HG03097 (cell line): Measurements from ENCODE around the gene IL27RA.

Experiments used
- ATAC-seq: cut with Tn5 transposase; IDR thresholded peaks from one replicate; pipeline ENCODE4 v1.9.1; 2021; ENCODE audit not compliant: unreplicated experiment, low FRiP score

The IL27RA gene

DNA sequence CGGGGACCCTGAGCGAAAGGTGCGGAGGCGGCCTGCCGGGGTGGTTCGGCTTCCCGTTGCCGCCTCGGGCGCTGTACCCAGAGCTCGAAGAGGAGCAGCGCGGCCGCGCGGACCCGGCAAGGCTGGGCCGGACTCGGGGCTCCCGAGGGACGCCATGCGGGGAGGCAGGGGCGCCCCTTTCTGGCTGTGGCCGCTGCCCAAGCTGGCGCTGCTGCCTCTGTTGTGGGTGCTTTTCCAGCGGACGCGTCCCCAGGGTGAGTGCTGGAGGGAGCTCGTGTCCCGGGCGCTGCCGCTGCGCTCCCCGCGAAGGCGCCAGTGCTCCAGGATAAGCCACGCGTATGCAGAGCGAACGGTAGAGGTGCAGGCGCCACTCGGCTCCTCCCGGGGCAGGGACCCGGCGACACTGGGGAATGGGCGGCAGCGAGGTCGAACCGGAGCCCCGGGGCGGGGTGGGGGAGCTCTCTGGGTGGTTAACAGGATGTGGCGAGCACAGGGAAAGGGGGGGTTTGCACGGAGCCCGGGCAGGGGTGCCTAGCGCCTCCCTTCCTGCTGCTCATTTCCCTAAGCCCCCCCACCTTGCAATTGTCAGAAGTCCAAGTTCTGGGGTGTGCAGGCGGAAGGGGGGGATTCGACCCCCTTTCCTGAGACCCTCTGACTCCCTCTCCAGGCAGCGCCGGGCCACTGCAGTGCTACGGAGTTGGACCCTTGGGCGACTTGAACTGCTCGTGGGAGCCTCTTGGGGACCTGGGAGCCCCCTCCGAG, at the start of gene IL27RA:
TSS of gene IL27RA (plus strand) at position 44 of the 762 bp plus-strand sequence. CDS start at position 155, 111 bp downstream.
- ATAC-seq: no peak

DNA sequence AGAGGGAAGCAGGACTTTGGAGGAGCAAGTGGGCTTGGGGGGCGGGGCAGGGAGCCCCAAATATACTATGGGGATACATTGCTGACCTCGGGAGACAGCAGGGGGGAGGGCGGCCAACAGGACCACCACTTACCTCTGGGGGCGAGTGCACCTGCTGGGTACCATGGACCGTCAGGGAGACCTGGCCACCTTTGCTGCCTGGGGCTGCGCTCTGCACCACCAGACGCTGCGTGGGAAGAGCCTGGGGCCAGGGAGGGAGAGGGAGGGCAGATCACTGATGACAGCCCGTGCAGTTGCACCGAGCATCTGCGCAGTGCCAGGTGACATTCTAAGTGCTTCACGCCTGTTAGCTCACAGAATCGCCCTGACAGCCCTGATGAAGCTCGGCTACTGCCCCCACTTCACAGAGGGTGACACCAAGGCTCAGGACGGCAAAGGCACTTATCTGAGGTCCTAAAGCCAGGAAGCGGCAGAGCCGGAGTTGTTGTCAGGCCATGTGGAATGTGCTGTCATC, 49.5 kb upstream of the IL27RA start:
- no peak for ATAC-seq

DNA sequence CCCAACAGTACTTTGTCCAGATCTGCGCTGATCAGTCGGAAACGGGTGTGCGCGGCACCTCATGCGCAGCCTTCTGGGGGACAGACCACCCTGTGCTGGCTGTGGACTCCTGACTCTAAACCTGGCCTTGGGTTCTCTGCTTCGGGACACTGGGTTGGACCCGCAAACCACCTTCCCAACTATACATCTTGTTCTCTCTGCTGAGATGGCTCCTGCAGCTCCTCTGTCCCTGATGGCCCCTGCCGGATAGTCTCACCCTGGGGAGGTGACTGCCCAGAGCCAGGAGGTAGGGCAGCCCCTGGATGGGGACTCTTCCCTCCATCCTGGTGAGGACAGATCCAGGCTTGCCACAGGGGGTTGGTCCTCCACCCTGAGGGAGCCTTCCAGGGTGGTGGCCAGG, 48.8 kb upstream of the IL27RA start:
- ATAC-seq: no peak

DNA sequence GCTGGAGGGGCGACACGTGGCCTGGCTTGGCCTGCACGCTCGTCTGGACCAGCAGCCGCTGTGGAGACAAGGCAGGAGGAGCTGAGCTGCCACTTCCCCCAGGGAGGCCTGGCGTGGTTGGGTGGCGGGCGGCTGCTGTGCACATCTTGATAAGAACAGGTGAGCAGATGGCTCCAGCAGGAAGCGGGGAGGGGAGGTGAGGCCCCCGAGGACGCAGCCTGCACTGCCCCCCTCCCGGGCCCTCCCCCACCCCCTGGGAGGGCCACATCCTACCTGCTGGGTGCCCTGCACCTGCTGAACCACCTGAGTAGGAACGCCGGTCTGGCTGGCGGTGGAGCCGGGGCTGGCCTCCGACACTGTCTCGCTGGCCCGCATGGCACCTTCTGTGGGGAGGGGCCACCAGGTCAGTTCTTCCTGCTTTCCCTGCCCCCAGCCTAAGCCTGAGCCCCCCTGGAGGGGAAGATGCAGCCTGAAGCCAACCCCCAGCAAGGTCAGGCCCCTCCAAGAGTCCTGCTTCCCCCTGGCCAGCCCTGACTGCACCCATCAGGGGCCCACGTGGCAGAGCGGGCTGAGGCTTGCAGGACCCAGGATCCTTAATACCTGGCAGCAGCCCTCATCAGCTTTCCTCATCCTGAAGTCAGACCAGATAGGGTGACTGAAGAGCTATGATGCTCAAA, 48.2 kb upstream of the IL27RA start:
- no peak for ATAC-seq

DNA sequence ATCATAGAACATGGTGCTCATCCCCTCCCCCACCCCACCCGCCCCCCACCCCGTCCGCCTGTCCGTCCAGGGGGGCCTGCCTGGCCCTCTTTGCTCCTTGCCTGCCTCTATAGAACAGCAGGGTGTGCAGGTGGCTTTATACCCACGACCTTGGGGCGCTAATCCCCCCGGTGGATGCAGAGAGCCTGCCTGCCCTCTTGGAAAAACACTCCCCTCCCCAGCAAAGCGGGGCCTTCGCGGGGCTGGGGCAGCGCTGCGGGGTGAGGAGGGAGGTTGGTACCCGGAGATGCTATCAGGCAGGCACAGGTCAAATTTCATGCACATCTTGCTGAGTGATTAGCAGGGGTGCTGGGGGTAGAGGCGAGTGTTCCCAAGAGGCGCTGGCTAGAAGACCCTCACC, 47.4 kb upstream of the IL27RA start:
- ATAC-seq: no peak

DNA sequence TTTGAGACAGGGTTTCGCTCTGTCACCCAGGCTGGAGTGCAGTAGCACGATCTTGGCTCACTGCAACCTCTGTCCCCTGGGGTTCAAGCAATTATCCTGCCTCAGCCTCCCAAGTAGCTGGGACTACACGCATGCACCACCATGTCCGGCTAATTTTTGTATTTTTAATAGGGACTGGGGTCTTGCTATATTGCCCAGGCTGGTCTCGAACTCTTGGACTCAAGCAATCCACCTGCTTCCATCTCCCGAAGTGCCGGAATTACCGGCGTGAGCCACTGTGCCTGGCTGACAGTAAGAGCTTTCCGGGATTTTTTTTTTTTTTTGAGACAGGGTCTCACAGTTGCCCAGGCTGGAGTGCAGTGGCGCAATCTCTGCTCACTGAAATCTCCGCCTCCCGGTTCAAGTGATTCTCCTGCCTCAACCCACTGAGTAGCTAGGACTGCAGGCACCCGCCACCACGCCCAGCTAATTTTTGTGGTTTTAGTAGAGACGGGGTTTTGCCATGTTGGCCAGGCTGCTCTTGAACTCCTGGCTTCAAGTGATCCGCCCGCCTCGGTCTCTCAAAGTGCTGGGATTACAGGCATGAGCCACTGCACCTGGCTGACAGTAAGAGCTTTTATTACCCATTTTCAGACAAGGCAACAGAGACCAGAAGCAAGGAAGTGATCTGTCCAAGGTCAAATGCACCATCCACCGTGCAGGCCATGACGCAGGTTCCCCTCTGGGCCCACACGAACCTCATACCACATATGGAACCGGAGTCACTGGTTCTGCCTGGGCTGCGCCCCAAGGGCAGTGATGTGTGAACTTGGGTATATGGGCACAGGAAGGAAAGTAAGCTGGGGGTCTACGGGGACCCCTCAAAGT, 46.5 kb upstream of the IL27RA start:
- ATAC-seq: no peak

DNA sequence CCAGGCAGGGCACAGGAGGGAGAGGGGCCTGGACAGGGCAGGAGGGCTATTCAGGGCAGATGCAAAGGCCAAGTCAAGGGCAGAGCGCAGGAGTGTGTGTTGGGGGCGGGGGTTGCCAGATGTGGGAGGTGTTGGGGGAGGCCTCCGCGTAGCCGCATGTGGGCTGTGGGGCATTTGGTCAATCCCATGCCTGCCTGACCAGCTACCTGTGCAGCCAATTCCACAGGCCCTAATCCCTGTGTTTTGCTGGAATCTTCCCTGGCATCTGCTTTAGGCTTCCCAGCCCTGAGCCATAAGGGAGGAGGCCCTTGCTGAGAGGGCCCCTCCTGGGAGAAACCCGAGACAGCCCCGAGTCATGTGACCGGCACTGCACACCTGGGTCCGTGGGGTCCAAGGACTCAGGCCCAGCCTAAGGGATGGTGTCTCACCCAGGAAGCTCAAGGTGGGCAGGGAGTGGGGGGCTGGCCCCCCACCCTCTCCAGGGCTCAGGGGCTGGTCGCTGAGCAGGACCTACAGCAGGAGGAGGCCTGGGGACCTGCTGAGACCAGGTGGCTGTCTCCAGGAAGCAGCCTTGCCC, 45.7 kb upstream of the IL27RA start:
- no peak for ATAC-seq

DNA sequence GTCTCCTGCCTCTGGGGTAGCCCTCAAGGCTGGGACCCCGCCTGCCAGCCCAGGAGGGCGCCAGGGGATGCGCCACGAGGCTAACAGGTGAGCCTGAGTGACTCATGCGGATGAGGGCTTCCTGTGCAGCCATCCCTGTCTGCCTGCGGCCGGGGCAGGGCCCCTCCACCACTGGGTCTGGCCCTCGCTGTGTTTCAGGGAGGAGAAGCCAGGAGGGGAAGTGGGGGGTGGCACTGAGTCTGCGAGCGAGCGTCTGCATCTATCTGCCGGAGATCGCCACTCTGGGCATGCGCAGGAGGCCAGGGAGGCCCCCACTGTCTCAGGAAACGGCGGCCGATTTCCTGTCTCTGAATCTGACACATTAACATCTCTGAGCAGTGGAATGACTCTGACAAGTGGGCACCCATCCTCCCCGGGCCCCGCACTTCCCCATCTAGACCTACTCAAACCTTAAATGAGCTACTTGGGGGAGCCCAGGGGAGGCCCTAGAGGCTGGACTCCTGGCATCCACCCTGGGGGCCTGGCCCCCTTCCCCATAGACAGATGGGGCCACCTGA, 45.1 kb upstream of the IL27RA start:
- peak; percentile 80 for ATAC-seq

DNA sequence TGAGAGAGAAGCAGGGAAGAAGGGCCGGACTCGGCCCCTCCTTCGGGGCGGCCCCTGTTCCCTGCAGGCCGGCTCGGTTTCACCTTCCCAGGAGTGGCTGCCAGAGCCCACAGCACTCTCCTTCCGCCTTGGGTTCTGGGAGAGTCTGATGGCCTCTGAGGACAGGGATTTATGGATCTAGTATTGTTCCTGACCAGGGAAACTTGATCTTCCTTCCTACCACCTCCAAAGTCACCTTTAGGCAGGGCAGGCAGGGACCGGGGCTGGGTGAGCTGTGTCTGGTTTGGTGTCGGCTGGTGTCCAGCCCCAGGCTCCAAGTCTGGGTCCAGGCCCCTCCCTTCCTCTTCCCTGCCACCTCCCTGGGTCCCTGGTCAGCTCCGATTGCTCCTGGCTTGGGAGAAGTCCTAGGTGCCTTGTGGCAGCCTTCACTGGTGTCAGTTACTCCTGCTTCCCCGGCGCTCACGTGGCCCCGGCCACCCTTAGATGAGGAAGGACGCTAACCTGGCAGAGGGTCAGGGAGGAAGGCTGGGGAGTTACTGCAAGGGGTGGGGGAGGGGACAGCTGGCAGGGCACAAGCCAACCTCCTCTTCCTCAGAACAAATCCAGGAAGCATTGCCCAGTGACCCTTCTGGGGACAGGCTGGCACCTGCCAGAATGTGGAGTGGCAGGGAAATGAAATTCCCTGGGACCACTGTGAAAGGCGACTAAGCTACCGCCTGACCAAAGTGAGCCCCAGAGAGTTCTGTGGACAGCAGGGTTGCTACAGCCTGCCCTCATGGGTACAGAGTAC, 44.3 kb upstream of the IL27RA start:
- no peak for ATAC-seq

DNA sequence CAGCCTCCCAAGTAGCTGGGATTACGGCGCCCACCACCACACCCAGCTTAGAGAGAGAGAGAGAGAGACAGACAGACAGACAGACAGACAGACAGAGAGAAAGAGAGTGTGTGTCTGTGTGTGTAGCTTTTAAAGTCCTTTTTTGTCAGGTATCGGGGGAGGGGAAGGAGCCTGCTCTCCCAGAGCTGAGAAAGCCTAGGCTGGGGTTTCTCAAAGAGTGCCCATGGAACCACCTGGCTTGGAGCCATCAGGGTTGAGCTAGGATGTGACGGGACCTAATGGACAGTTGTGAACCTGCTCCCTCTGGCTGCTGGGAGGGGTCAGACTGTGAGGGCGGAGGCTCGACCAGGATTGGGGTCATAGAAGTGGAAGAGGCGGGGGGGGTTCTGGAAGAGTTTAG, 42.1 kb upstream of the IL27RA start:
- no peak for ATAC-seq

DNA sequence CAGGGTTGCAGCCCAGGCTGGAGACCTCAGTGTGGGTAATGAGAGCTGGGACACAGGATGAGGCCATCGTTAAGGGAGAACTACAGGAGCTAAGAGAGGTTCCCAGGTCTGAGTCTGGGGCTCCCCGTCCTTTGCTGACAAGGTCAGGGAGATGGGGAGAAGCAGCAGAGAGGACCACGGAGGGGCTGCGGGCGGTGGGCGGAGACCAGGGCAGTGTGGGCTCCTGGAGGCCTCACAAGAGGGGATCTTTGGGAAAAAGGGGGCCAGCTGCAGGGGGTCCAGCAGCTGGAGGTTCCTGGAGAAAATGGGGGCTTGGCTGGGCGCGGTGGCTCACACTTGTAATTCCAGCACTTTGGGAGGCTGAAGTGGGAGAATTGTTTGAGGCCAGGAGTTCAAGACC, 41.5 kb upstream of the IL27RA start:
- no peak for ATAC-seq

DNA sequence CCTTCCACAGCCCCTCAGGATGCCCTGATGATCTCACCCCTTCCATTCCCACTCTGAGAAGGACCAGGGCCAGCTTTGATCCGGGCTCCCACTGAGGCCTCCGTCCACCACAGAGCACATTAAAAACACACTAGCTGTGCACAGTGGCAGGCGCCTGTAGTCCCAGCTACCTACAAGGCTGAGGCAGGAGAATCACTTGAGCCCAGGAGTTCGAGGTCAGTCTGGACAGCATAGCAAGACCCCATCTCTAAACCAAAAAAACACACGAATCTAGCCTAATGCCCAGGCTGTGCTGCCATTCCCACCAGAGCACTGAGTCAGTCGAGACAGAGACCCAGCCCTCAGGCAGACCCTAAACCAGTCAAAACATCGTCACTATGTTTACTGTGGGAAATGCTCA, 39.5 kb upstream of the IL27RA start:
- no peak for ATAC-seq

DNA sequence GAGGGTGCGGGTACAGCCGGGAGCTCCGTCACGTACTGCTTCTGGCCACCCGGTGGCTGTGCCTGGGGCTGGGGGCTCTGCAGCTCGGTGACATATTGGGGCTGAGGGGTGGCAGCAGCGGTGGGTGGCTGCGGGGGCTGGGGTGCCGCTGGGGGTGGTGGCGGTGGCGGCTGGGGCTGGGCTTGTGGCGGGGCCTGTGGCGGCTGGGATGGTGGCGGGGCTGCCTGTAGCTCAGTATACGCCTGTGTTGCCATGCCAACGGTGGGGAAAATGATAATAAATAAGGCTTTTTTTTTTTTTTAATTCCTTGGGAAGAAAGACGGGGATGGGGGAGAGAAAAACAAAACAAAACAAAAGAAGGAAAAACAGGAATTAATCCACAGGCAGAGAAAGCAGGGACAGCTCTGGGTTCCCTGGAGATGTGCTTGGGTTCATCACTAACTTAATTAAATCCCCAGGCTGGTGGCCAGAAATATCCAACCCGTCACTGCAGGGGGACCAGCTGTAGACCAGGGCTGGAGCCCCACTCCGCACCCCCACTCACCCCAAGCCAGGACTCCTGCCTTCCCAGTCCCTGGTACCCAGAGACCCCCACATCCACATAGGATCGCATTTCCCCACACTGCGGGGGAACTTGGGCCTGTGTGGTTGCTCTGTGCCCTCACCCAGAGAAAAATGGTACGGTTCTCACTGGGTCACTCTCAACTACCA, 37.8 kb upstream of the IL27RA start:
- ATAC-seq: no peak

DNA sequence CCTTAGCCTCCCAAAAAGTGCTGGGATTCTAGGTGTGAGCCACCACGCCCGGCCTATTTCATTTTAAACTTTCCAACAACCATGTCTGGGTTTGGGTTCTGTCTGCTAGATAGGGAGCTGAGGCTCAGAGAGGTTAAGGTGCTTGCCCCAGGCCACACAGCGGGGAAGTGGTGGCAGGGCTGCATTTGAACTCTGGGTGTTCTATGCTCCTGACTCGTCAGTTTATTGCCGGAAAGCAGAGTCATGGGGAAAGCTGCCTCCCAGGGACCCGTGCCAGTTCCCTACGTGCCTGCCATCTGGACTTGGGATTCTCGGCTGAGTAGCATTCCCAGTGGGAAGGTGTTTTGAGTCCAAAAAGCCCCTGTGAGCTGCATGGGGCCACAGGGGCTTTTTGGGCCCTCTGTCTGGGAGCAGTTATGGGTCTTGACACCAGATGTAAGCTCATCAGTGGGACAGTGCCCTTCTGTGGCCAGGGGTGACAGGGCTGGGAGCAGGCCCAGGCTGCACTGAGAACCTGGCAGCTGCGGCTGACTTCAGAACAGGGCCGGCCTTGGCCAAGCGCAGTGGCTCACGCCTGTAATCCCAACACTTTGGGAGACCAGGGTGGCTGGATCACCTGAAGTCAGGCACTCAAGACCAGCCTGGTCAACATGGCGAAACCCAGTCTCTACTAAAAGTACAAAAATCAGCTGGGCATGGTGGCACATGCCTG, 36.4 kb upstream of the IL27RA start:
- ATAC-seq: no peak

DNA sequence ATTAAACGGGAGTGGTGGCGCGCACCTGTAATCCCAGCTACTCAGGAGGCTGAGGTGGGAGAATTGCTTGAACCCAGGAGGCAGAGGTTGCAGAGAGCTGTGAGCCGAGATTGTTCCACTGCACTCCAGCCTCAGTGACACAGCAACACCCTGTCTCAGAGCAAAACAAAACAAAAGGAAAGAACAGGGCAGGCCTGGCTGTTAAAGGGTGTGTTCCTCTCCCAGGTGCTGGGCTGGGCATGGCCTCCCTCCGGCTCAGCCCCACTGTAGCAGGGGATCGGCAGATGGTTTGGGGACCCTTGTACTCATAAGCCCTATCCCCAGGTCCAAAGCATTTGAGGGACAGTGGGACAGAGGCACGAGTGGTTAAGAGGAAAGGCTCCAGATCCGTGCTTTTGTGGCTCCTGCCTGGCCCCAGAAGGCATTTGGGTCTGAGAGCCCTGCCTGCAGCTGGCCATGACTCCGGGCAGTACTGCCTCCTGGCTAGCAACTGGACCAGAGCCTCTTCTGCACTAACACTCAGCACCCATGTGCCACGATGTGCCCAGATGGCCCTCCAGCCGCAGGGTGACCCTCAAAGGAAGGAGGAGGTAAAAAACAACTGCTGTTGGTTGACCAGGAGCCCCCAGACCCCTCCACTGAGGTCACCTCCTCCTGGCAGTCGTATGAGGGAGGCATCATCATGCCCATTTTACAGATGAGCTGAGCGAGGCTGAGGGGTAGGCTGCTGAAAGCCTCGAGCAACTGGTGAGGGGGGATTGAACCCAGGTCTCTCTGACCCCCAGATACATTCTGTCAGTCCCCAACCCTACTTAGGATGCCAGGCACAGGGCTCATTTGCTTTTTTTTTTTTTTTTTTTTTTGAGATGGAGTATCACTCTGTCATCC, 35.4 kb upstream of the IL27RA start:
- ATAC-seq: no peak

DNA sequence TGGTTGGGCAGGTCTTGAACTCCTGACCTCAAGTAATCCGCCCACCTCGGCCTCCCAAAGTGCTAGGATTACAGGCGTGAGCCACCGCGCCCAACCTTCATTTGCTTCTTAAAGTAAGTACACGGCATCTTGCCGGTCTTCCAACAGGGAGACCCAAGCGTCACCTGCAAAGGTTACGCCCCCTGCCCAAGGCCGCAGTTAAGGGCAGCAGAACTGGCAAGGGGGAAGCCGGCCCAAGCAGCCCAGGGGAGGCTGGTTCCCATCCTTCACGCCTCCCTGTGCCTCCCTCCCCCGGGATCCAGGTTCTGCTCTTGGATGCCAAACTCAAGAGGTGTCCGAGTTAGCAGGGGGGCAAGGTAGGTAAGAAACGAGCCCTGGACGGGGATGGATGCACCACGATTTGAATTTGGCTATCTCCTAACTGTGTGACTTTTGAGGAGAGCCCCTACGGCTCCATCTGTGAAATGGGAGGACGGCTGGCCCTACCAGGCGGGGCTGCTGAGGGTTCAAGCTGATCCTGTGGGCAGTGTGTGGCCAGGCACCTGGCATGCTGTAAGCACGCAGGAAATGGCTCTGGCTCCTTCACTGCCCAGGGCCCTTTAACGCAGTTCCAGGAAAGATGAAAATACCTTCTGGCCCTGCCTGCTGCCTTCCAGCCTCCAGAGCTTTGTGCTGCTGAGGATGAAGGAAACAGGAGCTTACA, 34.5 kb upstream of the IL27RA start:
- ATAC-seq: no peak

DNA sequence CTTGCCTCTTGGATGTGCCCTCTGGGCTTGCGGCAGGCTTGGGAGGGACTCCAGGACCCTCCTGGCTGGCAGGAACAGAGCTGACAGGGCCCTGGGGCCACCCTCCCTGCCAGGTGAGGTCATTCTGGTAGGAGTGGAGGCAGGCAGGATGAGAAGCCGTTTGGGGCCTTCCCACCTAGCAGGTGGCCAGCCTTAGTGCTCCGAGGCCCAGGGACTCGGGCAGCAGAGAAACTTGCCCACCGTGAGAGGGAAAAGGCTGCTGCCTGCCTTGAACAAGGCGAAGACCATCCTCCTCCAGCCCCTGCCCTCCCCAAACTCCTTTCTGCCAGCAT, 34.0 kb upstream of the IL27RA start:
- ATAC-seq: no peak
